GM10266 (cell line): ENCODE measurements around the gene NCAM1.
"Not testable (repeated sequence)": the region's sequence is repeated elsewhere in the genome, so short reads cannot be mapped to it uniquely, and the experiment has no call there.

ENCODE experiments used
- DNase-seq: peaks from one replicate; pipeline ENCODE4 v3.0.0; 2012; ENCODE audit errors: extremely low spot score
- CTCF ChIP-seq: IDR thresholded peaks from 2 replicates; pipeline ENCODE4 v1.5.1; 2012; ENCODE audit warnings: mild to moderate bottlenecking, low read depth; ENCODE audit not compliant: control insufficient read depth, insufficient read depth; ENCODE audit errors: missing control alignments

Gene NCAM1

GRCh38 chr11:112961146-112961668, at the start of gene NCAM1:
NCAM1 (plus strand) TSS chr11:112961420.
- no peak for TF ChIP-seq CTCF

GRCh38 chr11:112922606-112923005, 38.6 kb upstream of the NCAM1 start:
- no peak for DNase-seq
- no peak for TF ChIP-seq CTCF

More at GRCh38 chr11:112961146-112961668, at the start of gene NCAM1:
- DNase-seq = peak; percentile 36

- DNase-seq = not testable (repeated sequence)
Measured at GRCh38 chr11:112924836-112925235, 36.4 kb upstream of the NCAM1 start.

- no peak for DNase-seq
- TF ChIP-seq CTCF = no peak
Measured at GRCh38 chr11:112925516-112926310, 35.5 kb upstream of the NCAM1 start.

GRCh38 chr11:112928136-112928535, 33.1 kb upstream of the NCAM1 start:
- DNase-seq = no peak
- no peak for TF ChIP-seq CTCF

GRCh38 chr11:112929432-112929831, 31.8 kb upstream of the NCAM1 start:
- TF ChIP-seq CTCF = no peak
- DNase-seq = no peak

- no peak for TF ChIP-seq CTCF
- DNase-seq = no peak
Measured at GRCh38 chr11:112931703-112932102, 29.5 kb upstream of the NCAM1 start.
